Activated CD4-positive, alpha-beta T cell treated with anti-CD3 and anti-CD28 coated beads, Interleukin-2, amount 10 ng/mL, durations not matched to agents 24 days and 14 days (primary cell): ENCODE measurements around the gene CA14. TPM values are rescaled to one million over a fixed set of nuclear protein-coding genes. Genes with fewer than 3 reads are reported as not detected.
"Not testable (repeated sequence)": the region's sequence is repeated elsewhere in the genome, so short reads cannot be mapped to it uniquely, and the experiment has no call there.

Experiments
- DNase-seq: peaks from one replicate; pipeline ENCODE4 v3.0.0; 2022
- H3K27ac Mint-ChIP-seq: one replicate; pipeline ENCODE4 v1.8.0; 2022; ENCODE audit warnings: mild to moderate bottlenecking, mixed read lengths
- H3K27me3 Mint-ChIP-seq: one replicate; pipeline ENCODE4 v1.8.0; 2022; ENCODE audit warnings: mixed read lengths
- H3K36me3 Mint-ChIP-seq: one replicate; pipeline ENCODE4 v1.8.0; 2022; ENCODE audit warnings: low read depth, mild to moderate bottlenecking, mixed read lengths
- H3K4me1 Mint-ChIP-seq: one replicate; pipeline ENCODE4 v1.8.0; 2021; ENCODE audit warnings: mixed read lengths
- H3K4me3 Mint-ChIP-seq: one replicate; pipeline ENCODE4 v1.8.0; 2022; ENCODE audit warnings: mild to moderate bottlenecking, moderate library complexity, mixed read lengths
- H3K9me3 Mint-ChIP-seq: one replicate; pipeline ENCODE4 v1.8.0; 2021; ENCODE audit warnings: mixed read lengths
- intact Hi-C: fragments of 100-400 bp; cut with micrococcal nuclease; formaldehyde crosslinking; loops from one replicate; pipeline ENCODE4 v1.15.1; 2023
- total RNA-seq: library from RNA; stranded (reverse); gene quantifications from 2 replicates; pipeline ENCODE4 v1.2.3, GENCODE V29; 2022

The CA14 gene
- not detected in 2 replicates for total RNA-seq

GRCh38 chr1:150257624-150258585, at the start of gene CA14:
TSS of gene CA14 (plus strand) at chr1:150257774. CDS start at chr1:150258129, 355 bp downstream.
- Mint-ChIP-seq H3K4me3 (no peak within 1 kb of the TSS), H3K9me3 (no peaks in the 10 kb centered on the region), H3K27ac (no peak within 1 kb of the TSS), H3K27me3 (peaks cover 52% of the 10 kb centered on the region), H3K4me1 (peaks cover 18% of the 10 kb centered on the region), H3K36me3 (no peaks in the 10 kb centered on the region)
- no peak for DNase-seq
- intact Hi-C loops, result loop anchor here (2.0 to 5.0 kb wide), 4 partner anchors 21 to 274 kb away; partner anchors contain the start of genes ANP32E and PRPF3

GRCh38 chr1:150208460-150208859, 49.1 kb upstream of the CA14 start:
- H3K27ac Mint-ChIP-seq, intact Hi-C loops, H3K4me3 Mint-ChIP-seq, H3K4me1 Mint-ChIP-seq, H3K36me3 Mint-ChIP-seq, DNase-seq, H3K9me3 Mint-ChIP-seq: not testable (repeated sequence)
- H3K27me3 Mint-ChIP-seq, result peaks cover 21% of the 10 kb centered on the region

GRCh38 chr1:150210091-150210490, 47.5 kb upstream of the CA14 start:
- H3K9me3 Mint-ChIP-seq, result no peaks in the 10 kb centered on the region
- H3K27me3 Mint-ChIP-seq, result peaks cover 18% of the 10 kb centered on the region
- intact Hi-C loops, result no loop called here
- H3K36me3 Mint-ChIP-seq, result no peaks in the 10 kb centered on the region
- no peak for DNase-seq
- H3K27ac Mint-ChIP-seq, result no peak overlapping the region
- H3K4me3 Mint-ChIP-seq, result no peak overlapping the region
- peaks cover 15% of the 10 kb centered on the region for H3K4me1 Mint-ChIP-seq

- intact Hi-C loops, result no loop called here
- Mint-ChIP-seq H3K4me1 (peaks cover 15% of the 10 kb centered on the region), H3K9me3 (no peaks in the 10 kb centered on the region), H3K4me3 (no peak overlapping the region), H3K36me3 (no peaks in the 10 kb centered on the region), H3K27me3 (peaks cover 16% of the 10 kb centered on the region), H3K27ac (no peak overlapping the region)
- DNase-seq, result no peak
Observed at GRCh38 chr1:150210706-150211105, 46.9 kb upstream of the CA14 start.

- Mint-ChIP-seq H3K27me3 (peaks cover 8% of the 10 kb centered on the region), H3K4me1 (peaks cover 15% of the 10 kb centered on the region), H3K27ac (no peak overlapping the region), H3K4me3 (no peak overlapping the region), H3K9me3 (no peaks in the 10 kb centered on the region), H3K36me3 (no peaks in the 10 kb centered on the region)
- intact Hi-C loops, result loop anchor here (2.0 kb wide), 1 partner anchor 57 kb away; the partner anchor contains the start of gene APH1A
- no peak for DNase-seq
Observed at GRCh38 chr1:150212070-150212469, 45.5 kb upstream of the CA14 start.

- Mint-ChIP-seq H3K4me3 (peak overlapping the region; percentile 91), H3K4me1 (peaks cover 15% of the 10 kb centered on the region), H3K27me3 (peaks cover 5% of the 10 kb centered on the region), H3K36me3 (peaks cover 3% of the 10 kb centered on the region), H3K27ac (peak overlapping the region; percentile 96), H3K9me3 (no peaks in the 10 kb centered on the region)
- DNase-seq, result peak; percentile 97
- intact Hi-C loops, result loop anchor here (1.0 to 2.0 kb wide), 2 partner anchors 21 to 55 kb away; partner anchors contain the start of gene APH1A
Observed at GRCh38 chr1:150213170-150214098, 44.1 kb upstream of the CA14 start.

- DNase-seq, H3K27me3 Mint-ChIP-seq, H3K36me3 Mint-ChIP-seq, intact Hi-C loops, H3K9me3 Mint-ChIP-seq: not testable (repeated sequence)
- H3K4me1 Mint-ChIP-seq, result peaks cover 15% of the 10 kb centered on the region
- H3K4me3 Mint-ChIP-seq, result peak overlapping the region; percentile 91
- peak overlapping the region; percentile 96 for H3K27ac Mint-ChIP-seq
Observed at GRCh38 chr1:150214099-150214756, 43.3 kb upstream of the CA14 start.

- not testable (repeated sequence) for DNase-seq, H3K27me3 Mint-ChIP-seq, H3K4me3 Mint-ChIP-seq, H3K27ac Mint-ChIP-seq, H3K9me3 Mint-ChIP-seq
- H3K36me3 Mint-ChIP-seq, result peaks cover 18% of the 10 kb centered on the region
- peaks cover 15% of the 10 kb centered on the region for H3K4me1 Mint-ChIP-seq
- intact Hi-C loops, result loop anchor here (1.0 kb wide), 1 partner anchor 39 kb away; no protein-coding TSS in a partner anchor
Observed at GRCh38 chr1:150215855-150216254, 41.7 kb upstream of the CA14 start.

- Mint-ChIP-seq H3K4me3 (no peak overlapping the region), H3K4me1 (peaks cover 12% of the 10 kb centered on the region), H3K27me3 (no peaks in the 10 kb centered on the region), H3K27ac (no peak overlapping the region), H3K9me3 (no peaks in the 10 kb centered on the region), H3K36me3 (peaks cover 47% of the 10 kb centered on the region)
- intact Hi-C loops, result no loop called here
- peak; percentile 67 for DNase-seq
Observed at GRCh38 chr1:150221552-150221951, 36.0 kb upstream of the CA14 start.

GRCh38 chr1:150224983-150225382, 32.6 kb upstream of the CA14 start:
- H3K9me3 Mint-ChIP-seq, result no peaks in the 10 kb centered on the region
- H3K36me3 Mint-ChIP-seq, result peaks cover 59% of the 10 kb centered on the region
- peaks cover 14% of the 10 kb centered on the region for H3K4me1 Mint-ChIP-seq
- intact Hi-C loops, result no loop called here
- no peak overlapping the region for H3K27ac Mint-ChIP-seq
- no peak overlapping the region for H3K4me3 Mint-ChIP-seq
- no peak for DNase-seq
- H3K27me3 Mint-ChIP-seq, result no peaks in the 10 kb centered on the region

- intact Hi-C loops, result no loop called here
- Mint-ChIP-seq H3K4me3 (no peak overlapping the region), H3K27me3 (no peaks in the 10 kb centered on the region), H3K36me3 (peaks cover 57% of the 10 kb centered on the region), H3K9me3 (no peaks in the 10 kb centered on the region), H3K27ac (no peak overlapping the region), H3K4me1 (peaks cover 14% of the 10 kb centered on the region)
- DNase-seq, result no peak
Observed at GRCh38 chr1:150225546-150225945, 32.0 kb upstream of the CA14 start.

- Mint-ChIP-seq H3K27me3 (no peaks in the 10 kb centered on the region), H3K36me3 (peaks cover 61% of the 10 kb centered on the region), H3K4me1 (peaks cover 16% of the 10 kb centered on the region), H3K4me3 (no peak overlapping the region), H3K9me3 (no peaks in the 10 kb centered on the region), H3K27ac (no peak overlapping the region)
- no peak for DNase-seq
- intact Hi-C loops, result no loop called here
Observed at GRCh38 chr1:150226486-150226885, 31.1 kb upstream of the CA14 start.

- intact Hi-C loops, result no loop called here
- H3K27ac Mint-ChIP-seq, result no peak overlapping the region
- DNase-seq, result no peak
- H3K36me3 Mint-ChIP-seq, result peaks cover 58% of the 10 kb centered on the region
- H3K27me3 Mint-ChIP-seq, result no peaks in the 10 kb centered on the region
- H3K4me1 Mint-ChIP-seq, result peaks cover 16% of the 10 kb centered on the region
- no peaks in the 10 kb centered on the region for H3K9me3 Mint-ChIP-seq
- H3K4me3 Mint-ChIP-seq, result no peak overlapping the region
Observed at GRCh38 chr1:150227228-150227627, 30.3 kb upstream of the CA14 start.
